Measurements from ENCODE around the gene KCNIP4.
"Not testable (repeated sequence)": the region's sequence is repeated elsewhere in the genome, so short reads cannot be mapped to it uniquely, and the experiment has no call there.

The KCNIP4 gene

DNA sequence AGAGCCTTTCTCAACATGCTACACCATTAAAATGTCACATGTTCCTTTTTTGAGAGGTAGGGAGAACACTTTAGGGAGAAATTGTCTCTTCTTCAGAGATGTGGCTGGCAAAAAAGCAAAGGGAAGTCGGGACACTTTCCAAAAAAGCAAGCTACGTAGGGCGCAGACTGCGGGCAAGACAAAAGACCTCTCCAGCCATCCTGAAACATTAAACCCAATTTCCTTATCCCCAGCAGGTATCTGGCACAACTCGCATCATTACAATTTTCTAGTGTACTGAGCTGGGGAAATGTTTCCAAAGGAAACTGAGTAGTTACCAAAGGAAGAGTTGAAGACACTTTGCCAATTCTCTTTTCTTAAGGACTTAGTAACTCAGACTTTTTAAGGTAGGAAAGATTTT is 1132.3 kb downstream of the KCNIP4 start:
- DNase-seq = no peak

DNA sequence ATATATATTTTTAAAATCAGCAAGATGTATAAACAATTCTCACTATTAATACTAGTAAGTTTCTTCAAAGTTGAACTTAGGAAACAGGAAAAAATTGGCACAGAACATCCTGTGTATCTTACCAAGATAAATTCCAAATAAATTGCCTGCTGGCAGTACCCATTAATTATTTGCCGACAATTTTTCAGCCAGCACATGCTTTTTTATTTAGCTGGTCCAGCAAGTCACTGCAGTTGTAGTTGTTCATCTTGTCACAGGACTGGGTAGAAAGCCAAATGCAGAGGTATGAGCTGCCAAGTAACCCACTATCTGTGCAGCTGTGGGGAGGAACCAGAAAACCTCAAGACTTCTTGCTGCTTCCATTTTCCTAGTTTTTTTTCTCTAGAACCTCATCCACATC is 1134.9 kb downstream of the KCNIP4 start:
- no peak for DNase-seq

DNA sequence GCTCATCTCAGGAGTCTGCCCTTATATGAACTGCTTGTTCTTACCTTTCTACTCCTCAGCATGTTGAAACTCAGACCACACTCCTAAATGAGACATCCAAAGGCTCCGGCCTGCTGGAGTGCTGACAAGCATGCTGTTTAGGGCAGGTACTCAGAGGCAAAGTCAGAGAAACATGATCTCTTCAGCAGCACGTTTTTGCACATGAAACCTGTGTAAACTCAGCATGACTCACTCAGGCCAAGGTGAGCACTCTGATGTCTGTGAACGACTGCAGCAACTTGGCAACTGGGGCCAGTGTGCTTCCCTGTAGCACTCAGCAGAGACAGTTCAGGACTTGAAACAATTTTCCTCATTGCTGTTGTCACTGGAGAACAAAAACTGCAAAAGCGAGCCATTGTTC is 1138.8 kb downstream of the KCNIP4 start:
- no peak for DNase-seq

DNA sequence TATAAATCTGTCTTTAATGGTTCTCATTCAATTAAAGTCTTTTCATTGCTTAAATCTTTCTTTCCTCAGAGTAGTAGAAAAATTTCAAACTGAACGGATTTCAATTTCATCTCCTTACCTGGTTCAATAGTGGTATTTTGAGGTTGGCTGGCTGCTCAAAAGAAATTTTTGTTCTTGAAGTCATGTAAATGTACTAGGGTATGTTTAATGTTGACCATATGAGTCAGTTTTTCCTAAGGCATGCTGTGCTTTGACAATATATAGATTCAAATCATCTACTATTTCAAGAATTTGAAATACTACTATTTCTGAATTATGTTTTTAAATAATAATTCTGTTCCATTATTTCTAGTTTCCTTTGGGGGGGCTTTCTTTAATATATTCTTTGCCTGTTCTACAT is 1142.9 kb downstream of the KCNIP4 start:
- DNase-seq = no peak

DNA sequence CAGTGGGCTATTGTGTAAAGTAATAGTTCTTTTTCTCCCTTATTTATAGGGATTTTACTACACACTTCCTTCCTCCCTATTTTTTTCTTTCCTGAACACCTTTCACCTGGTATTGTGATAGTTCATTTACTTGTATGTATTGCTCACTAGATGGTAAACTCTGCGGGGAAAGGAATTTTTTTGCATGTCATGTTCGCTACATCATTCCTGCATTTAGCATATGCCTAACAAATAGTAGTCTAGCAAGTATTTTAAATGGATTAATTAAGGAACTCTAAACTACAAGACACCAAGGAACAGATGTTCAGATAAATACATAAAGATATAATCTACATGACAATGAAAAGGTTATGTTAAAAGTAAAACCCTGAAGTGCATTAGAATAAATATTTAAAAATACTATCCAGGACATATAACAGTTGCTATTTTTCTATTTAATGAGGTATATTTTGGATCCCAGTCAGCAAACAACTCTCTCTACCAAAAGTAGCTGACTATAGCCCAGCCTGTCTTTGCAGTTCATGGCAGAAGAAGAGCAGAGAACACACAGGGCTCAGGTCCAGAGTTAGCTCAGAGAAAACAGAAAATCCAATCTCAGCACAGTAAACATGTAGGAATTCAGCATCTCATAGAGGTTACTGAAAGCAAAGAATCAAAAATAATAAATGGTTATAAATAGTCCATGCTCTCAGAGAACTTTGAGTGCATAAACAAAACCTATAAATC is 1160.5 kb downstream of the KCNIP4 start:
- no peak for DNase-seq

DNA sequence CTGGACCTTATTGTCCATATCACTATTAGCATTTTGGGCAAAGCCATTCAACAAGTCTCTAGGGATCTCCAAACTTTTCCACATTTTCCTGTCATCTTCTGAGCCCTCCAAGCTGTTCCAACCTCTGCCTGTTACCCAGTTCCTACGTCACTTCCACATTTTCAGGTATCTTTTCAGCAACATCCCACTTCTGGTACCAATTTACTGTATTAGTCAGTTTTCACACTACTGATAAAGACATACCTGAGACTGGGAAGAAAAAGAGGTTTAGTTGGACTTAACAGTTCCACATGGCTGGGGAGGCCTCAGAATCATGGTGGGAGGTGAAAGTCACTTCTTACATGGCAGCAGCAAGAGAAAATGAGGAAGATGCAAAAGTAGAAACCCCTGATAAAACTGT is 1165.4 kb downstream of the KCNIP4 start:
- not testable (repeated sequence) for DNase-seq

DNA sequence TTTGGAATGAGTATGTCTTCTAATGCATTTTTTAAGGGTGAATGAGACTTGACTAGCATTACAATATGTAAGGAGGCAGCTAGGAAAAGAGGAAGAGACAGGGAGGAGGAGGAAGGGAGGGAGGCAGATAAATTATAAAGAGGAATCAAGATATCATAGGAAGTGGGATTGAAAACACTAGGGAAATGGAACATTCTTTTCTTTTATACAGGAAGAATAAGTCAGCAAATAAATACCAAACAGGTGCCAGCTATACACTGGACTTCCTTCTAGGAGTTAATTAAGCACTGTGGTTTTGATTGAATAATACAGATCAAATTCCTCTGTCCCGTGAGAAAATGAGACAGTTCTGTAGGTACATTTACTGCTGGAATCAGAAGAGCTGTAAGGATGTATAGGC is 1169.7 kb downstream of the KCNIP4 start:
- no peak for DNase-seq

DNA sequence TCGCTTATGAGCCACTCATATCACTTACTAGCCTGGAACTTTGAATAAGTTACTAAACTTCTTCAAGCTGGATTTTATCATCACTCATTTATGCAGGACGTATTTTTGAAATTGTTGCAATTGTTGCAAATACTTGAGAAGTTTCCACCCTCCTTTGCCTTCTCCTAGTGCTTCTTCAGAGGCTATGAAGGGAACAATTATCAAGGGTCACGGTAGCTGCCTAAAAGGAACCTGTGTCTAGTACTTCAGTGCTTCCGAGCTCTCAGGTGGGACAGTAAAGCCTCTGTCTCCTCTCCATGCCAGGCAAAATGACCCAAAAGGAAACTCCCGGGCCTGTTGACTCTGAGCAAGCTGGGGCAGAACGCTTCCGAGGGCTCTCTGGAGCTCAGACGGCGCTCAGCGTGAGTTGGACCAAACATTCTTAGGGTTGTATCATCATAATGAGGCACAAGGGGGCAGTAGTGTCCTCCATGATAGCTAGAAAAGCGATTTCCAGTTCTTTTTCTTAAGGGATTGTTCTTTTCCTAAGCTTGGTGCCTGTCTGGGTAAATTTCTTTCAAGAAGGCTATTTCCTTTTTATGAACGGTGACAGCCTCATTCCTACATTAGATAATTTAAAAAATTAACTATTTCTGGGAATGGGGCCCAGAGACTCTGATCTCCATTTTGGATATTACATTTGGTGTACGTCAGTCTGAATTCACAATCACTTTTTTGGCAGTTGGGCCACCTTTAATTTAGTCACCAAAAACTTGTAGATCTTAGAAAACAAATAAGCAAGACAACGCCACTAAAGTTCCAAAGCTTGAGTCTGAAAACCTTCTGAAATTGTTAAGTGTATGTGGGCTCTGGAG is 1175.2 kb downstream of the KCNIP4 start:
- peak; percentile 42 for DNase-seq

DNA sequence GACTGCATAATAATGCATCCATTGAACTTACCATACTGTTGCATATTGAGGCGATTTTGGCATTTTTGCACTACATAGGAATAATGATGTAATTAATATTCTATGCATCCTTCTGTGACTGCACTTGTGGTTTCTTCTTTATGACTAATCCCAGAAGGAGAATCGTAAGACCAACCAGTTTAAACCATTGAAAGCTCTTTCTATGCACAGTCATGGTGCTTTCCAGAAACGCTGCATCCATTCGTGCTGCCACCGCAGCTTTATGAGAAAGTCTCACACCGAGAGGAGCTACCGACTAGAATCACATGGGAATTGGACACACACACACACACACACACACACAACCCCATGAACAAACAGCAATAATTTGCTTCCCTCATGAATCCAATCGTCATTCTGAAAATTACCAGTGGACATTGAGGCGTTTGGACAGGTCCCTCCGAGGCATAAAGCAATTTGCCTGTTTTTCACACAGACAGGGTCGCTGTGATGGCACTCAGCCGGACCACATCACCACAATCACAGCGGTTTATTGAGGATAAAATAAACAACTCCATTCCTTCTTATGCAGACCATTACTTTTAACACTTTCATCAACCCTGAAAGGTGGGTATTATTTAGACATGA is 1184.1 kb downstream of the KCNIP4 start:
- DNase-seq = no peak

DNA sequence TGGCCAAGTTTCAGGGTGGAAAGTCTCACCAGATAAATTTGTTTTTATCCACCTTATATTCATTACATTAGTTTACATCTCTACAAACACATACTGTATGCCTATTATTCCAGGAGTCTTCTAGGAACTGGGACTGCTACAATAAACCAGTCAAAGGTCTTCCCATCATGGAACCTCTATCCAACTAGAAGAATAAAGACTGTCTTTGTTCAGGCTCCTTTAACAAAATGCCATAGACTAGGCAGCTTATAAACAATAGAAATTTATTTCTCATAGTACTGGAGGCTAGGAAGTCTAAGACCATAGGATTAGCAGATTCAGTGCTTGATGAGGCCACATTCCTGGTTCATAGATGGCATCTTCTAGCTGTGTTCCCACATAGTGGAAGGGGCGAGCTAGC is 1186.7 kb downstream of the KCNIP4 start:
- DNase-seq = no peak

DNA sequence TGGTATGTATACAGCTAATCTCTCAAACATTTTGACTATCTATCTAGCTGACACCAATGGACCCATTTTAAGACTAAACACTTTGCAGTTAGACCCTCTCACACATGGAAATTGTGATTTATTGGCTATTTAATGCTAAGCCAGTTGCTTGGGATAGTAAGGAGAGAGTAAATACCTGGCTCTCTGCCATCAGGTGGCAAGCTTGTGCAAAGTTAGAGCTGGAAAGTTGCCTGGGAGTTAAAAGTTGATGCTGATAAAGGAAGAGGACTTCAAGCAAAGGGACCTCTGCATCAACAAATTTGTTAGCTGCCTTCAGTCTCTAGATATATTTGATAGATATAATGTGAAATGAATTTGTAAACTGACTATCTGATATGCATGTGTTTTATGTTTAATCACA is 1187.2 kb downstream of the KCNIP4 start:
- no peak for DNase-seq

DNA sequence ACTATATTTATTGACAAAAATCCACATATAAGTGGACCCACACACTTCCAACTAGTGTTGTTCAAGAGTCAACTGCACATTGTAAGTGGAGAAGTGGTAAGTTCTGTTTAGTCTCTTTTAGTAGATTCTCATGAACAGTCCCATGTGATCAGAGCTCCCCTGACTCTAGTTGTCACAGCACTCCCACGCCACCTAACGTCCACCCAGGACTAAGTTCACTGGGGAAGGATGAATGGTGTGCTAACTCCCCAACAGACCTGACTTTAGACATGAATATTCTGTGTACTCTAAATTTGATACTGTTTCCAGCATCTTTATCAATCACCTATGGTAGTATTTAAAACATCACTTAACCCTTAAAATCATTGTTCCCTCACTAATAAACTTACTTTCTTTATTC is 1188.5 kb downstream of the KCNIP4 start:
- no peak for DNase-seq

DNA sequence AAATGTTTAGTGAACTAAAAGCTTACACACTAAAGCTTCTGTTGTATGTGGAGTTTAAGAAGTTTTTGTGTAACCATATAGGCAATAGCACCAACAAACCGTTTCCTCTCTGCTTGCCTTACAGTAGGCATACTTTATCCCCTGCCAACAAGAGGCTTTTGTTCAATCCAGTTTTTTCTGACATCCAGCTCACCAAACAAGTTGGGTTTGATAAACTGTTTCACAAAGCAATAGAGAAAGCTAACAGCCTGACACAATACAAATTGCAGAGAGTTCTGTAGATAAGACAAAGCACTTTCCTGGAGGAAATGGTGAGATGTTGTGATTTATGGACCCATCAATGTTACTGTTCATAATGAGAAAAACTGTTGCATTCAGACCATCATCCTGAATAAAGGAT is 1194.5 kb downstream of the KCNIP4 start:
- DNase-seq = no peak

DNA sequence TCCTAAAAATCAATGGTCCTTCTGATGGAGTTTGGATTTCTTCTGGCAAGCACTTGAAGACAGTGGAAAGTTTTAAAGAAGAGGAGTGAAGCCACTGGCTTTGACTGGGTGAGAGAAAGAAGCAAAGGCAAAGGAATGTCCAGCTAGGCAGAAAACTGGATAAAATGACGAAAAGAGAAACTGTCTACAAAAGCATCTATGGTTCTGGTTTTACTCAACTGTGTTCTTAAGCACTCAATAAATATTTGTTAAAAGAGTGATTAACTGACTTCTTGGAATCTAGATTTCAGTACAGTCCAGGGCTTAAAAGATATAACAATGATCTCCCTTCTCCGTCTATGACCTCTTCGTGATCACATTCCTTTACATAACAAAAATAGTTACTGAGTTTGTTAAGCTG is 1195.9 kb downstream of the KCNIP4 start:
- DNase-seq = no peak

DNA sequence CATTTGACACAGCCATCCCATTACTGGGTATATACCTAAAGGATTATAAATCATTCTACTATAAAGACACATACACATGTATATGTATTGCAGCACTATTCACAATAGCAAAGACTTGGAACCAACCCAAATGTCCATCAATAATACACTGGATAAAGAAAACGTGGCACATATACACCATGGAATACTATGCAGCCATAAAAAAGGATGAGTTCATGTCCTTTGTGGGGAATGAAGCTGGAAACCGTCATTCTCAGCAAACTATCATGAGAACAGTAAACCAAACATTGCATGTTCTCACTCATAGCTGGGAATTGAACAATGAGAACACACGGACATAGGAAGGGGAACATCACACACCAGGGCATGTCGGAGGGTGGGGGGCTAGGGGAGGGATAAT is 1202.6 kb downstream of the KCNIP4 start:
- DNase-seq = not testable (repeated sequence)

DNA sequence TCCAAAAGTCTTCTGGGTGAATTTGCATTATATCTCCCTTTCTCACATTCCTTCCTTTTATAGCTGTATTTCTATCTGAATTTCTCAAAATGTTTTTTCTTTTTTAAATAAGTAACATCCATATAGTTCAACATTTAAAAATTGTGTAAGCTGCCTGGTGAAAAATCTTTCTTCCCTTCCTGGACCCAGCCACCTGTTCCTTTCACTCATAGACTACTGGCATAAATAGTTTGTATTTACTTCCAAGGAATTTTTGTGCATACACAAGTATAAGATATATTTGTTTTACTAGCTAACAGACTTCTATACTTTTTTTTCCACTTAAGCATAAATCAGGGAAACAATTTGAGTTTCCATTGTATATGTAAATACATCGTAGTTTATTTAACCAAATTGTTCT is 1212.6 kb downstream of the KCNIP4 start:
- no peak for DNase-seq

DNA sequence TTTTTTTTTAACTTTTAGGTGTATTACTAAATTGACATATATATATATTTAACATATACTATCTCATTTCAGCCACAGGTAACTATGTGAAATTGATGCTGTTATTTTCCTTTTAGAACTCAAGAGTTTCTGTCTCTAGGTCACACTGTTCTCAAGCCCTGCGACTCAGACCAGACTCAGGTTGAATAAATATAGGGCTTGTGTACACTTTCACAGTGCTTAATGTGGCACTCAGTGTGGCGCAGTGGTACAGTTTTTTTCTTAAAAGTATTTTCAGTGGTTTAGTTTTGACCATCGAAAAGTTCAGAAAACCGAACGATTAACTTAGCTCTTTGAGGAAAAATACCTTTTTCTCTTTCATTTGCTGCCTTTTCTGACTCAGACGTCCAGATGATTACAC is 1223.7 kb downstream of the KCNIP4 start:
- no peak for DNase-seq

DNA sequence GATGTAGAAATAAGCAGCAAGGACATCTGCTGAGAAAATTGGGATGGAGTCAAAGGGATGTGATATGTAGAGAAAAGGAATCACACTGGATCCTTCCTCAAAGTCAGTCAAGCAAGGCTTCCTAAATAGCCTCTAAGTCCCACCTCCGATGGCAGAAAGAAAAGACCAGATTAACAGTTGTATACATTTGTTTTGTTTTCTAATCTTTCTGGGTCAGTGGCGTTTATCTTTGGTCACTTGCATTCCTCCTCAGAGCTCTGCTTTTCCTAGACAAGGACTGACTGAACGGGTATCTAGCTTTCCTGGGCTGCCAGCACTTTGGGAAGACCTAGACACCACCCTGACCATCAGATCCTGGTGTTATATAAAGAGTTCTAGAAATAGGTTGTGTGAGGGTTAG is 1225.1 kb downstream of the KCNIP4 start:
- DNase-seq = no peak

DNA sequence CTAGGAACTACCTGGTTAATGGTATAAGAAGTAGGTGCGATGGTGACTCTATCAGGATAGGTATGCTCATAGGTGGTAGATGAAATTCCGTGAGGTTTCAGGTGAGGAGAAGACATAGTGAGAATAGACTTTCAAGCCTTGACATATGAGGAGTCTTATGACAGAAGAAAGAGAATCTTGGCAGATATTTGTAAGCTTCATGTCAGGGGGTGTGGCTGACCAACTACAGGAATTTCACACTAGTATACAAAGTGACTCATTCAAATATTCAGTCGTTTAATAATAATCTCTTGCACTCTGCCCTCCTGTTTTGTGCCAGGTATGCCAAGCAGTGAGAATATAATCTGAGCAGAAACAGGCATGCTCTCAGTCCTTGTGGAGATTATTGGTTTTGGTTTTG is 1225.6 kb downstream of the KCNIP4 start:
- no peak for DNase-seq

DNA sequence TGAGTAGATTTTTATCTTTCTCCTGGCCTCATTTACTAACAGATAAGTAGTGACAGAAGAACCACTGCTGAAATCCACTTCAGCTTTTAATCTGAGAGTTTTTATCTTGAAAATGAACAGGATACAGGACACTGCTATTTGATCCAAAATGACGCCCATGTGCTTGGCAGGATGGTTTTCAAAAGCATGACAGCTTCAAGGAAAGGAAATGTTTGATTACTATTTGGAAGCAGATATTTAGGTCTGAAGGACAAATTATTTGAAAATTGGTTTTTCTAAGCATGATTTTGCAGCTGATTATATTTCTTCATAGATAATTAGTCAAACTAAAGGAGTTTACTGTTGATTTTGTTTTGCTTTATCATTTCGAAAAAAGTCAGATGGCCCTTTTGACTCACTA is 1237.2 kb downstream of the KCNIP4 start:
- DNase-seq = no peak

DNA sequence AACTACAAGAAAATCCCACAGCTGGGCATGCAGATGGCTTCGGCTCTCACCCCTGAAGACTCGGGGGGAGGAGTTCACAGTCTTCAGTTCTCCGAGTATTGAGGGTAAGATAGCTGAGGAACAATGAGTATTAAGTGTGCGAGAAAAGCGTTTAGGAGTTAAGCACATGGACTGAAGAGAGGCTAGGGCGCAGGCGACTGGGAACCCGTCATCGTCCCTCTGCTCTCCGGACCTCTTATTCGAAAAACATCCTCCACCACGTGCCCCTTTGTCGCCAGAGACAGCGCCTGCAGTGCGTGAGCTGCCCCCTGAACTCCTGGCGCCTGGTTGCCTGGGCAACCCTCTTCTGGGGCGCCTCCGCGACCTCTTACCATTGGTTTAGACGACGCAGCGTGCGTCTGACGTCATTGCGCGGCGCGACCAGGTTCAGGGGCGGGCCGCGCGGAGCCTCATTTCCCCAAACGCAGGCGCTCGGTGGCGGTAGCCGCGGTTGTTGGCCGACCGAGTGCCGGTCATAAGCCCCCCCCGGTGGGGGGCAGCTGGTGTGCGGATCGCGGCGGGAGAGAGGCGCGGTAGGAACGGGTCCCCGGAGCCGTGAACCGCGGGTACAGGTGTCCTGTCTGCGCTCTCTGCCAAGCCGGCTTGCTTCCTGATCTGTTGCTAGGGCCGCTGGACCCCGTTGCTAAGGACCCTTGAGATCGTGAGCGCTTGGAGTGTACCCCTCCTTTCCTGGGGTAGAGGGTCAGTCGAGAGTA is 1248.4 kb downstream of the KCNIP4 start, which contains the start of gene PACRGL:
Gene PACRGL, plus strand, starts transcription at position 452 of the 755 bp plus-strand sequence. CDS start 4,024 bp downstream, outside the sequence.
- peak; percentile 94 for DNase-seq

DNA sequence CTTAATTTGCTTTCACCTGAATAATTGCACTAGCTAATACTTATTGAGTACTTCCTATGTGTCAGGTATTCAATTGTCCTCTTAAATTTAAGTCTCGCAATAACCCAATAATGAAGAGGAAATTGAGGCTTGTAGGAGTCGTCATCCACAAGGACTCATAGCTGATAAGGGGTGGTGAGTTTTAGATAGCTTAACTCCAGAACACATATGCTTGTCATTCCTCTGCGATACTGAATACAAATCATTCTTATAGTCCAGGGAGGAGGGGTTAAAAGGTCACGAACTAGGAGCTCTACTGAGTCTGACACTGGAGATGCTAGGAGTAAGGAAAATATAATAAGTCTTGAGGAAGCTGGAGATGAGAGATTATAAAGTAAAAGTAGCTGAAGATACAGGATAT is 1249.8 kb downstream of the KCNIP4 start:
- DNase-seq = no peak

DNA sequence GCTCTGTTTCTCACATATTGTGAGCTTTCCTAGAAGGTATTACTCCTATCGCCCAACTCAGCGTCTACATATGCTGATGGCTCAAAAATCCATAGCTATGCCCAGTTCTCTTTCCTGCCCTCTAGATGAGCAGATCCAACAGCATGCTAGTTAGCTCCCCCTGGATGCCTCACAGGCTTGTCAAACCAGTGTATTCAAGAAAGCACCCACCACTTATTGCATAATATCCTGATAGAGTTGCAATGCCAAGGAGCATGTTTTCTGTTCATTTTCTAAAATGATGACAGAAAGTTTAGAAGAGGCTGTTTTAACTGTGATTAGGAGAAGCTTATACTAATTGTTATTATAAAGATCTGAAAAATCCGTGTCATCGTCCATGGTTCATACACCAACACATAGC is 1250.2 kb downstream of the KCNIP4 start:
- no peak for DNase-seq

Measured in activated CD4-positive, alpha-beta T cell treated with anti-CD3 and anti-CD28 coated beads, Interleukin-2, amount 50 U/mL, for 16 hours (primary cell).